ENCODE data around the gene MLYCD.

- TF ChIP-seq ZNF274 (IDR thresholded peaks at IDR 0.05; ENCODE audit: low read depth, low read length), result no peak
- TF ChIP-seq SUZ12 (IDR thresholded peaks at IDR 0.05; ENCODE audit: extremely low read depth, insufficient read depth, insufficient read length), result no peak
- no peak for TF ChIP-seq YY1 (IDR thresholded peaks at IDR 0.05; ENCODE audit: insufficient read depth, insufficient read length)
Observed at GRCh38 chr16:83956336-83957289, 57.7 kb downstream of the MLYCD start.

Data from NT2/D1 (cell line).